Measurements from ENCODE around the gene BUD31.

BUD31 gene

DNA sequence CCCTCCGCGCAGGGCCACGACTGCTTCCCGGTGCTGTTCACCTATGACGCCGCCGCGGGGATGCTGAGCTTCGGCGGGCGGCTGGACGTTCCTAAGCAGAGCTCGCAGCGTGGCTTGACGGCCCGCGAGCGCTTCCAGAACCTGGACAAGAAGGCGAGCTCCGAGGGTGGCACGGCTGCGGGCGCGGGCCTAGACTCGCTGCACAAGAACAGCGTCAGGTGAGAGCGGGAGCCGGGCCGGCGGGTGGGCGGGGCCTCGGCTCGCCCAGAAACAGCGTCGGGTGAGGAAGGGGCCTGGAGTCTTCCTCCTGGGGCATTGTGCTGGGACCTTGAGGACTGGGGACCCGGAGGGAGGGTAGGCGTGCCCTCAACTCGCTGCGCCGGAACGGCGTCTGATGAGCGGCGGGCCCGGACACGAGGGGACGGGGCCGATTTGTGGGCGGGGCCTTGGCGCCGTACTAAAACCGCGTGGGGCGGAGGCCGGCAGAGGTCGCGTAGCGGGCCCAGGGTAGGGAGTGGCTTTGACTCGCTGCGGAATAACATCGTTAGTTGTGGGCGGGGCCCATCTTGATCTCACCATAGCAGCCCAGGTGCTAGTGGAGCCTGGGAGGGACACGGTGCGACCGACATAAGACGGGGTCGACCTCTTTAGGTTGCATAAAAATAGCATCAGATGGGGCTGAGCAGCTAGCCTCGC is 16.0 kb upstream of the BUD31 start:
- Histone ChIP-seq H3K4me1 (ENCODE audit: control extremely low read depth in 1 of 4, control insufficient read depth in 4 of 4, insufficient read depth in 4 of 4, low read length in 3 of 4) (peaks cover 0 to 19% (median 5%) of the 10 kb centered on the region in 4 experiments), H3K27ac (ENCODE audit: insufficient read depth in 1 of 2, low read depth in 1 of 2, low read length in 2 of 2, poor library complexity in 1 of 2, severe bottlenecking in 2 of 2) (peak overlapping the region in 1 of 2 experiments; percentile 25), H3K4me3 (ENCODE audit: control insufficient read depth in 1 of 7, extremely low read depth in 1 of 7, insufficient read depth in 4 of 7, low read depth in 2 of 7, low read length in 6 of 7) (peak overlapping the region in 6 of 7 experiments; percentile 24 to 78 (median 66)), H3K36me3 (ENCODE audit: control insufficient read depth in 4 of 4, insufficient read depth in 4 of 4, low read length in 3 of 4) (peaks cover 4 to 89% (median 60%) of the 10 kb centered on the region in 4 experiments), H3K9me3 (ENCODE audit: control extremely low read depth in 1 of 5, control insufficient read depth in 4 of 5, insufficient read depth in 2 of 5, low read depth in 1 of 5, low read length in 4 of 5) (no peaks in the 10 kb centered on the region), H3K27me3 (replicated peaks in 2 of 5; ENCODE audit: control insufficient read depth in 4 of 5, insufficient read depth in 5 of 5, low read length in 4 of 5) (no peaks in the 10 kb centered on the region)
- POLR2A ChIA-PET, result interaction anchor here (1.0 kb wide), 1 partner anchor 16 kb away, joined by 3 read pairs; the partner anchor contains the start of gene BUD31
- 17% methylated on average over 57 of the region's 68 CpGs for WGBS (ENCODE audit: insufficient coverage)
- CTCF ChIA-PET, result interaction anchor here (0.9 to 1.0 kb wide), 3 partner anchors 14 to 27 kb away, joined by 3 to 5 read pairs (median 3); no protein-coding TSS in a partner anchor
- DNase-seq, result peak; percentile 78 to 85 (median 82)

- Histone ChIP-seq H3K27ac (ENCODE audit: insufficient read depth in 1 of 2, low read depth in 1 of 2, low read length in 2 of 2, poor library complexity in 1 of 2, severe bottlenecking in 2 of 2) (peak overlapping the region in 1 of 2 experiments; percentile 25), H3K9me3 (ENCODE audit: control extremely low read depth in 1 of 5, control insufficient read depth in 4 of 5, insufficient read depth in 2 of 5, low read depth in 1 of 5, low read length in 4 of 5) (no peaks in the 10 kb centered on the region), H3K4me3 (ENCODE audit: control insufficient read depth in 1 of 7, extremely low read depth in 1 of 7, insufficient read depth in 4 of 7, low read depth in 2 of 7, low read length in 6 of 7) (peak overlapping the region in 6 of 7 experiments; percentile 24 to 78 (median 66)), H3K4me1 (ENCODE audit: control extremely low read depth in 1 of 4, control insufficient read depth in 4 of 4, insufficient read depth in 4 of 4, low read length in 3 of 4) (peaks cover 0 to 19% (median 5%) of the 10 kb centered on the region in 4 experiments), H3K27me3 (replicated peaks in 2 of 5; ENCODE audit: control insufficient read depth in 4 of 5, insufficient read depth in 5 of 5, low read length in 4 of 5) (no peaks in the 10 kb centered on the region), H3K36me3 (ENCODE audit: control insufficient read depth in 4 of 4, insufficient read depth in 4 of 4, low read length in 3 of 4) (peaks cover 6 to 89% (median 60%) of the 10 kb centered on the region in 4 experiments)
- ChIA-PET CTCF (interaction anchor here (1.1 to 1.4 kb wide), 2 partner anchors 19 to 29 kb away, joined by 3 read pairs; partner anchors contain the start of gene ARPC1B), POLR2A (interaction anchor here (1.0 kb wide), 2 partner anchors 15 to 18 kb away, joined by 3 read pairs; partner anchors contain the start of gene BUD31)
- 66% methylated on average over 23 of the region's 30 CpGs for WGBS (ENCODE audit: insufficient coverage)
- DNase-seq, result no peak
Observed at GRCh38 chr7:99393355-99394187, 15.2 kb upstream of the BUD31 start.

GRCh38 chr7:99394188-99394502 is 14.6 kb upstream of the BUD31 start:
- H3K36me3 ChIP-seq (ENCODE audit: control insufficient read depth in 4 of 4, insufficient read depth in 4 of 4, low read length in 3 of 4), result peaks cover 6 to 94% (median 62%) of the 10 kb centered on the region in 4 experiments
- POLR2A ChIA-PET, result interaction anchor here (1.0 to 1.1 kb wide), 2 partner anchors 15 to 19 kb away, joined by 3 read pairs; partner anchors contain the start of gene BUD31
- H3K27ac ChIP-seq (ENCODE audit: insufficient read depth in 1 of 2, low read depth in 1 of 2, low read length in 2 of 2, poor library complexity in 1 of 2, severe bottlenecking in 2 of 2), result no peak overlapping the region
- H3K4me3 ChIP-seq (ENCODE audit: control insufficient read depth in 1 of 7, extremely low read depth in 1 of 7, insufficient read depth in 4 of 7, low read depth in 2 of 7, low read length in 6 of 7), result no peak overlapping the region
- no peak for DNase-seq
- CTCF ChIA-PET, result interaction anchor here (0.7 to 1.4 kb wide), 3 partner anchors 13 to 29 kb away, joined by 3 to 4 read pairs (median 3); partner anchors contain the start of gene ARPC1B
- no peaks in the 10 kb centered on the region for H3K9me3 ChIP-seq (ENCODE audit: control extremely low read depth in 1 of 5, control insufficient read depth in 4 of 5, insufficient read depth in 2 of 5, low read depth in 1 of 5, low read length in 4 of 5)
- H3K4me1 ChIP-seq (ENCODE audit: control extremely low read depth in 1 of 4, control insufficient read depth in 4 of 4, insufficient read depth in 4 of 4, low read length in 3 of 4), result peaks cover 0 to 19% (median 5%) of the 10 kb centered on the region in 4 experiments
- 100% methylated on average over 4 of the region's 4 CpGs for WGBS (ENCODE audit: insufficient coverage)
- no peaks in the 10 kb centered on the region for H3K27me3 ChIP-seq (replicated peaks in 2 of 5; ENCODE audit: control insufficient read depth in 4 of 5, insufficient read depth in 5 of 5, low read length in 4 of 5)

DNA sequence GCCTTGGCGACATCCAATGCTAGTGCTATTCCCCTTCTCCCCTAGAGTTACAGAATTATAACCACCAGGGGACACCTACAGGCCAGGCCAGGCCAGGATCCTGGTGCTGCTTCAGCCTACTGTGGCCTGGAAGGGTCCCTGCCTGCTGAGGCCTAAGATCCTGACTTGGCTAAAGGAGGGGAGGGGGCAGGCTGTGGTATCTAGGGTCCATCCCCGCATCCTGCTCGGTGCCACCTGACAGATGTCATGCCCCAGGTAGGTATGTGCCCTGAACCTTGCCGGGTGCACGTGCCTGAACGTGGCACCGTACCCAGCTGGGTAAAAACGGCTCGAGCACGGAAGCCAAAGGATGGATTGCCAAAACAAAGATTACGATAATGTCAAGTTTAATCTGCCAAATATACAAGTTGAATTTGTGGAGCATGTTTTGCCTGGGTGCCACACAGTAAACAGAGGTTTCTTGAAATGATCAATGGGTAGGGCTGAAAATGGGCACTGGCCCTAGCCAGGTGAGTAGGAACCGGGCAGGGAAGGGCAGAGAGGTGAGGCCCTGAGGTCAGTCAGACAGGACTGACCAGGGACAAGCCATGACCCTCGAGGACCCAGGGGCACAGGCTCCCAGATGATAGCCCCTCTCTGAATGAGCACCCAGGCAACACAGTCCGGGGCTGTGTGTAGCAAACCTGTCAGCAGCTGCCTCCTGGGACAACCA is 13.0 kb upstream of the BUD31 start:
- CTCF ChIA-PET, result interaction anchor here (1.1 kb wide), 1 partner anchor 30 kb away, joined by 3 read pairs; no protein-coding TSS in a partner anchor
- POLR2A ChIA-PET, result no interaction called here
- H3K27me3 ChIP-seq (replicated peaks in 2 of 5; ENCODE audit: control insufficient read depth in 4 of 5, insufficient read depth in 5 of 5, low read length in 4 of 5), result no peaks in the 10 kb centered on the region
- no peaks in the 10 kb centered on the region for H3K9me3 ChIP-seq (ENCODE audit: control extremely low read depth in 1 of 5, control insufficient read depth in 4 of 5, insufficient read depth in 2 of 5, low read depth in 1 of 5, low read length in 4 of 5)
- no peak overlapping the region for H3K4me3 ChIP-seq (ENCODE audit: control insufficient read depth in 1 of 7, extremely low read depth in 1 of 7, insufficient read depth in 4 of 7, low read depth in 2 of 7, low read length in 6 of 7)
- WGBS (ENCODE audit: insufficient coverage), result 98% methylated on average over 12 of the region's 14 CpGs
- DNase-seq, result no peak
- peaks cover 12 to 94% (median 65%) of the 10 kb centered on the region in 4 experiments for H3K36me3 ChIP-seq (ENCODE audit: control insufficient read depth in 4 of 4, insufficient read depth in 4 of 4, low read length in 3 of 4)
- peaks cover 0 to 19% (median 5%) of the 10 kb centered on the region in 4 experiments for H3K4me1 ChIP-seq (ENCODE audit: control extremely low read depth in 1 of 4, control insufficient read depth in 4 of 4, insufficient read depth in 4 of 4, low read length in 3 of 4)
- H3K27ac ChIP-seq (ENCODE audit: insufficient read depth in 1 of 2, low read depth in 1 of 2, low read length in 2 of 2, poor library complexity in 1 of 2, severe bottlenecking in 2 of 2), result no peak overlapping the region

GRCh38 chr7:99396418-99397296 is 12.1 kb upstream of the BUD31 start:
- 95% methylated on average over 15 of the region's 21 CpGs for WGBS (ENCODE audit: insufficient coverage)
- ChIA-PET POLR2A (no interaction called here), CTCF (interaction anchor here (1.1 kb wide), 1 partner anchor 31 kb away, joined by 3 read pairs; no protein-coding TSS in a partner anchor)
- no peaks in the 10 kb centered on the region for H3K9me3 ChIP-seq (ENCODE audit: control extremely low read depth in 1 of 5, control insufficient read depth in 4 of 5, insufficient read depth in 2 of 5, low read depth in 1 of 5, low read length in 4 of 5)
- no peak for DNase-seq
- no peaks in the 10 kb centered on the region for H3K27me3 ChIP-seq (replicated peaks in 2 of 5; ENCODE audit: control insufficient read depth in 4 of 5, insufficient read depth in 5 of 5, low read length in 4 of 5)
- H3K36me3 ChIP-seq (ENCODE audit: control insufficient read depth in 4 of 4, insufficient read depth in 4 of 4, low read length in 3 of 4), result peaks cover 14 to 91% (median 67%) of the 10 kb centered on the region in 4 experiments
- peaks cover 0 to 19% (median 5%) of the 10 kb centered on the region in 4 experiments for H3K4me1 ChIP-seq (ENCODE audit: control extremely low read depth in 1 of 4, control insufficient read depth in 4 of 4, insufficient read depth in 4 of 4, low read length in 3 of 4)
- no peak overlapping the region for H3K27ac ChIP-seq (ENCODE audit: insufficient read depth in 1 of 2, low read depth in 1 of 2, low read length in 2 of 2, poor library complexity in 1 of 2, severe bottlenecking in 2 of 2)
- H3K4me3 ChIP-seq (ENCODE audit: control insufficient read depth in 1 of 7, extremely low read depth in 1 of 7, insufficient read depth in 4 of 7, low read depth in 2 of 7, low read length in 6 of 7), result no peak overlapping the region

Measured in common myeloid progenitor, CD34-positive (primary cell).